Ovary (tissue), 9 donors: ENCODE results near the gene MYO1E. TPM values are rescaled to one million over a fixed set of nuclear protein-coding genes. Genes with fewer than 3 reads are reported as not detected.

Experiments used
- DNase-seq, 5 donors: peaks; one replicate each; pipeline ENCODE4 v3.0.0-alpha.2; 2019 to 2020
- H3K27ac ChIP-seq, 2 donors: fragments of 200-600 bp; one replicate each; pipeline versions ENCODE4 v1.5.1 to v1.8.0; 2019 to 2022
- H3K27me3 ChIP-seq: fragments of 200-600 bp; one replicate; pipeline ENCODE4 v1.8.0; 2022
- H3K36me3 ChIP-seq: fragments of 200-600 bp; sonication (generic); one replicate; pipeline ENCODE4 v1.5.1; 2019
- H3K4me1 ChIP-seq: one replicate; pipeline ENCODE4 v1.8.1; 2013; ENCODE audit warnings: mild to moderate bottlenecking, moderate library complexity; ENCODE audit not compliant: insufficient read depth
- H3K4me3 ChIP-seq: fragments of 200-600 bp; sonication (generic); one replicate; pipeline ENCODE4 v1.5.1; 2017
- H3K9me3 ChIP-seq, 2 donors: fragments of 200-600 bp in 1 of 2; sonication (generic) in 1 of 2; one replicate each; pipeline versions ENCODE4 v1.5.1 to v1.8.1; 2013 to 2019; ENCODE audit warnings: mild to moderate bottlenecking in 1 of 2, moderate library complexity in 1 of 2
- CTCF ChIP-seq, 3 donors: fragments of 450-650 bp in 2 of 3; fragments of 200-600 bp in 1 of 3; IDR thresholded peaks; one replicate each; pipeline versions ENCODE4 v1.5.1 to v1.8.0; 2016 to 2022; ENCODE audit warnings: antibody characterized with exemption in 3 of 3, mild to moderate bottlenecking in 1 of 3
- EP300 ChIP-seq: sonication (generic); formaldehyde crosslinking; IDR thresholded peaks from one replicate; pipeline ENCODE4 v1.6.1; 2017; ENCODE audit warnings: antibody characterized with exemption
- POLR2A ChIP-seq: fragments of 450-650 bp; IDR thresholded peaks from one replicate; pipeline ENCODE4 v1.6.1; 2017; ENCODE audit warnings: antibody characterized with exemption, mild to moderate bottlenecking, moderate library complexity
- WGBS, 3 donors: extraction: QIAGEN DNeasy Blood & Tissue Kit in 1 of 3; methylation state at CpG; one replicate each; pipeline versions ENCODE4 v1.1.5 to v1.1.7; 2013 to 2017; 5-methylcytosine and 5-hydroxymethylcytosine counted together
- intact Hi-C, 4 donors: fragments of 100-400 bp; cut with DNase I; formaldehyde crosslinking; loops; one replicate each; pipeline versions ENCODE4 v1.11.0 to v1.15.1; 2022 to 2023
- polyA plus RNA-seq, 2 donors: library from polyadenylated mRNA; stranded (reverse); fragments of 200-250 nt in 1 of 2; fragments of 350-450 nt in 1 of 2; fragmentation: Illumina TruSeq in 1 of 2; extraction: RNeasy Lipid Tissue Mini Kit (QIAGEN cat#74804) in 1 of 2; gene quantifications; one replicate each; pipeline ENCODE4 v1.2.3, GENCODE V29; 2013 to 2014
- total RNA-seq, 7 donors: library from RNA; depleted of rRNA in 2 of 7; stranded (reverse); fragments of >200 nt in 2 of 7; fragmentation: NEBNext Ultra II Directional in 3 of 7; extraction: Animal tissue kit (Norgen Biotek cat#: 25700) in 3 of 7; gene quantifications; one replicate each; pipeline versions ENCODE4 v1.1.0 to v1.2.4, GENCODE V29; 2016 to 2023
- donor health status: DM: no; HTN: no; CAD: no; lungs with moderate emphysema.
- donor health status: DM: no; HTN: no; CAD: no.
- donor health status: Bipolar disorder and iron deficiency.
- donor health status: DM: yes; HTN: yes; CAD: no.
- donor health status: DM: no; HTN: no; CAD: no.
- donor health status: DM: yes; HTN: yes; CAD: no.

Gene MYO1E
- total and polyA plus RNA-seq, 9 donors = 11.6 to 96.0 (median 44.8) TPM

- no peak overlapping the region for H3K27ac ChIP-seq
- no peaks in the 10 kb centered on the region for H3K36me3 ChIP-seq
- WGBS, 3 donors = 39 to 50% (median 40%) methylated on average over 6 of the region's 6 CpGs
These were observed 56.7 kb downstream of the MYO1E start for GRCh38 chr15:59315914-59316451.

GRCh38 chr15:59313641-59314332, 58.9 kb downstream of the MYO1E start:
- peaks cover 8% of the 10 kb centered on the region for H3K4me1 ChIP-seq
- no peak overlapping the region for H3K27ac ChIP-seq

More at GRCh38 chr15:59315914-59316451, 56.7 kb downstream of the MYO1E start:
- H3K4me3 ChIP-seq = no peak overlapping the region
- no peaks in the 10 kb centered on the region for H3K9me3 ChIP-seq
- DNase-seq = no peak
- TF ChIP-seq POLR2A (no peak), EP300 (no peak)
- peaks cover 8% of the 10 kb centered on the region for H3K4me1 ChIP-seq
- no peaks in the 10 kb centered on the region for H3K27me3 ChIP-seq
- intact Hi-C loops = loop anchor here in 1 of 4 donors (10.0 kb wide), 1 partner anchor 49 kb away; no protein-coding TSS in a partner anchor

GRCh38 chr15:59312205-59312604, 60.5 kb downstream of the MYO1E start:
- intact Hi-C loops = loop anchor here in 1 of 4 donors (10.0 kb wide), 1 partner anchor 53 kb away; no protein-coding TSS in a partner anchor
- no peak for DNase-seq
- Histone ChIP-seq H3K4me3 (no peak overlapping the region), H3K27ac (no peak overlapping the region), H3K9me3 (no peaks in the 10 kb centered on the region), H3K27me3 (no peaks in the 10 kb centered on the region), H3K36me3 (no peaks in the 10 kb centered on the region), H3K4me1 (peaks cover 8% of the 10 kb centered on the region)
- 81 to 85% (median 83%) methylated on average over 7 of the region's 7 CpGs for WGBS, 3 donors
- TF ChIP-seq CTCF (IDR thresholded peaks at IDR 0.05) = no peak
- no peak for TF ChIP-seq POLR2A
- TF ChIP-seq EP300 = no peak

More at GRCh38 chr15:59313641-59314332, 58.9 kb downstream of the MYO1E start:
- peak; percentile 19 to 56 (median 36) for DNase-seq
- Histone ChIP-seq H3K36me3 (no peaks in the 10 kb centered on the region), H3K4me3 (no peak overlapping the region), H3K27me3 (no peaks in the 10 kb centered on the region), H3K9me3 (no peaks in the 10 kb centered on the region)
- 51 to 61% (median 52%) methylated on average over 6 of the region's 6 CpGs for whole genome bisulfite sequencing, 3 donors
- intact Hi-C loops = loop anchor here in 1 of 4 donors (10.0 kb wide), 1 partner anchor 51 kb away; no protein-coding TSS in a partner anchor
- TF ChIP-seq POLR2A (no peak), CTCF (IDR thresholded peaks at IDR 0.05) (no peak), EP300 (no peak)

- WGBS, 3 donors = 97 to 99% (median 98%) methylated on average over 8 of the region's 8 CpGs
- TF ChIP-seq POLR2A (no peak), EP300 (no peak), CTCF (IDR thresholded peaks at IDR 0.05) (no peak)
- no peak overlapping the region for H3K4me3 ChIP-seq
- H3K27me3 ChIP-seq = no peaks in the 10 kb centered on the region
- DNase-seq = no peak
- intact Hi-C loops = loop anchor here in 1 of 4 donors (10.0 kb wide), 1 partner anchor 54 kb away; no protein-coding TSS in a partner anchor
- no peaks in the 10 kb centered on the region for H3K36me3 ChIP-seq
- H3K4me1 ChIP-seq = peaks cover 8% of the 10 kb centered on the region
- H3K9me3 ChIP-seq = no peaks in the 10 kb centered on the region
- no peak overlapping the region for H3K27ac ChIP-seq
These were observed 61.5 kb downstream of the MYO1E start for GRCh38 chr15:59311195-59311594.

GRCh38 chr15:59309405-59309804, 63.3 kb downstream of the MYO1E start:
- DNase-seq = no peak
- Histone ChIP-seq H3K27me3 (no peaks in the 10 kb centered on the region), H3K9me3 (no peaks in the 10 kb centered on the region), H3K4me3 (no peak overlapping the region), H3K36me3 (no peaks in the 10 kb centered on the region), H3K4me1 (peaks cover 9% of the 10 kb centered on the region), H3K27ac (no peak overlapping the region)
- no peak for TF ChIP-seq POLR2A
- no peak for TF ChIP-seq CTCF (IDR thresholded peaks at IDR 0.05)
- TF ChIP-seq EP300 = no peak
- intact Hi-C loops = no loop called here
- WGBS, 3 donors = 75 to 81% (median 77%) methylated on average over 5 of the region's 5 CpGs
